GM12878 (cell line): ENCODE measurements around the gene KISS1. TPM values are rescaled to one million over a fixed set of nuclear protein-coding genes. Genes with fewer than 3 reads are reported as not detected.

Source experiments
- ATAC-seq: fragments of 200-7000 bp; cut with Tn5 transposase; 3 replicates; pipeline ENCODE4 v1.9.1; 2020; ENCODE audit warnings: mild to moderate bottlenecking, moderate library complexity
- BruUV-seq: library from RNA; stranded (reverse); fragments of 400-500 nt; replicated peaks from 2 replicates; lab custom pipeline; 2021; lab: Mats Ljungman, UMichigan
- CTCF ChIA-PET: fragments of 300-600 bp; sonication (Branson Sonifier 250); formaldehyde crosslinking; extraction: SDS; loops from one replicate; lab custom pipeline; 2021; ENCODE audit warnings: inconsistent platforms; lab: Yijun Ruan, JAX
- POLR2A ChIA-PET: fragments of 350-600 bp; formaldehyde crosslinking; extraction: SDS; loops from one replicate; lab custom pipeline; 2021; ENCODE audit warnings: inconsistent platforms; lab: Charles Lee
- RAD21 ChIA-PET: fragments of 300-600 bp; sonication (Branson Sonifier 250); formaldehyde crosslinking; loops from one replicate; lab custom pipeline; 2023; ENCODE audit warnings: antibody characterized with exemption; ENCODE audit not compliant: unreplicated experiment; lab: Charles Lee
- SMC1A ChIA-PET: fragments of 300-600 bp; sonication (Branson Sonifier 250); formaldehyde crosslinking; loops from one replicate; lab custom pipeline; 2023; ENCODE audit not compliant: unreplicated experiment, uncharacterized antibody; lab: Charles Lee
- DNase-seq: peaks from one replicate; pipeline ENCODE4 v3.0.0-alpha.2; 2011; ENCODE audit warnings: low read depth, low spot score
- FAIRE-seq: peaks from 3 replicates; lab custom pipeline; 2011; peaks lifted over from hg19 to GRCh38; lab: Jason Lieb, UNC
- H2AFZ ChIP-seq: 2 replicates; pipeline ENCODE4 v1.6.0; 2011; ENCODE audit warnings: low read depth, low read length, control low read depth; ENCODE audit not compliant: control insufficient read depth
- H3K27ac ChIP-seq: 2 replicates; pipeline ENCODE4 v1.5.1; 2011; ENCODE audit warnings: control low read depth; ENCODE audit not compliant: control insufficient read depth, insufficient read depth
- H3K27me3 ChIP-seq, 2 experiments: replicated peaks in 1 of 2; 2 replicates each; pipeline versions ENCODE4 v1.6.0 to v1.6.1; 2011; ENCODE audit warnings: low read length in 1 of 2; ENCODE audit not compliant: control insufficient read depth in 2 of 2, insufficient read depth in 2 of 2
- H3K36me3 ChIP-seq, 2 experiments: 2 replicates each; pipeline ENCODE4 v1.5.1; 2011; ENCODE audit warnings: low read length in 1 of 2; ENCODE audit not compliant: control insufficient read depth in 2 of 2, insufficient read depth in 2 of 2
- H3K4me1 ChIP-seq: 2 replicates; pipeline ENCODE4 v1.6.1; 2011; ENCODE audit warnings: mild to moderate bottlenecking, low read length, moderate library complexity, mixed read lengths; ENCODE audit not compliant: control insufficient read depth, insufficient read depth
- H3K4me2 ChIP-seq: 2 replicates; pipeline ENCODE4 v1.6.0; 2011; ENCODE audit warnings: control low read depth; ENCODE audit not compliant: control insufficient read depth, insufficient read depth
- H3K4me3 ChIP-seq: fragments of 200-600 bp; sonication (generic); 2 replicates; pipeline ENCODE4 v1.5.1; 2016
- H3K79me2 ChIP-seq: 2 replicates; pipeline ENCODE4 v1.6.0; 2011; ENCODE audit warnings: low read length; ENCODE audit not compliant: control insufficient read depth, insufficient read depth
- H3K9ac ChIP-seq: 2 replicates; pipeline ENCODE4 v1.8.0; 2011; ENCODE audit warnings: low read length, control low read depth, mixed read lengths; ENCODE audit not compliant: control insufficient read depth, insufficient read depth
- H3K9me3 ChIP-seq: replicated peaks from 3 replicates; pipeline ENCODE4 v1.5.1; 2011; ENCODE audit warnings: mild to moderate bottlenecking, low read length; ENCODE audit not compliant: control insufficient read depth, insufficient read depth
- H4K20me1 ChIP-seq: 2 replicates; pipeline ENCODE4 v1.6.0; 2011; ENCODE audit not compliant: control insufficient read depth, insufficient read depth
- ATF7 ChIP-seq: fragments of 450-650 bp; IDR thresholded peaks from 2 replicates; pipeline ENCODE4 v1.6.1; 2016; ENCODE audit warnings: low read depth, mild to moderate bottlenecking
- CEBPZ ChIP-seq: fragments of 150-350 bp; IDR thresholded peaks from 2 replicates; pipeline ENCODE4 v1.6.1; 2016; ENCODE audit warnings: low read depth, low read length
- ELK1 ChIP-seq: IDR thresholded peaks from 2 replicates; pipeline ENCODE4 v1.6.1; 2012; ENCODE audit warnings: low read depth, low read length, improper control_type of control experiment
- HDAC2 ChIP-seq: fragments of 200-600 bp; sonication (generic); IDR thresholded peaks from 2 replicates; pipeline ENCODE4 v1.6.1; 2017
- IKZF1 ChIP-seq: fragments of 450-650 bp; conservative IDR thresholded peaks from 2 replicates; pipeline ENCODE4 v1.6.1; 2017; ENCODE audit warnings: antibody characterized with exemption, mild to moderate bottlenecking
- JUNB ChIP-seq: IDR thresholded peaks from 2 replicates; pipeline ENCODE4 v1.6.1; 2016; ENCODE audit warnings: antibody characterized with exemption, mild to moderate bottlenecking
- LARP7 ChIP-seq: fragments of 450-650 bp; IDR thresholded peaks from 2 replicates; pipeline ENCODE4 v1.6.1; 2017; ENCODE audit warnings: mild to moderate bottlenecking
- PML ChIP-seq: IDR thresholded peaks from 2 replicates; pipeline ENCODE4 v1.6.1; 2012; ENCODE audit warnings: low read length, inconsistent platforms
- SRF ChIP-seq, 2 experiments: IDR thresholded peaks; 2 replicates each; pipeline ENCODE4 v1.6.1; 2011; ENCODE audit warnings: low read depth in 2 of 2, low read length in 2 of 2, mild to moderate bottlenecking in 1 of 2, moderate library complexity in 1 of 2
- YBX1 ChIP-seq: fragments of 450-650 bp; IDR thresholded peaks from 2 replicates; pipeline ENCODE4 v1.6.1; 2016; ENCODE audit warnings: antibody characterized with exemption
- YY1 ChIP-seq: IDR thresholded peaks from 2 replicates; pipeline ENCODE4 v1.6.1; 2011; ENCODE audit warnings: low read depth, mild to moderate bottlenecking, low read length
- ZNF217 ChIP-seq: fragments of 450-650 bp; IDR thresholded peaks from 2 replicates; pipeline ENCODE4 v1.6.1; 2017; ENCODE audit warnings: antibody characterized with exemption, mild to moderate bottlenecking
- WGBS: methylation state at CpG from one replicate; pipeline ENCODE4 v1.1.6; 2016; ENCODE audit warnings: low lambda C conversion rate; ENCODE audit not compliant: insufficient replicate concordance, insufficient coverage; ENCODE audit errors: missing lambda C conversion rate; 5-methylcytosine and 5-hydroxymethylcytosine counted together
- in situ Hi-C: fragments of 300-500 bp; cut with MboI; formaldehyde crosslinking; loops from 9 replicates; pipeline ENCODE4 v1.14.3; 2018; ENCODE audit warnings: mixed read lengths
- intact Hi-C: fragments of 100-400 bp; cut with micrococcal nuclease; formaldehyde crosslinking; loops from one replicate; pipeline ENCODE4 v1.14.2; 2022; ENCODE audit not compliant: unreplicated experiment
- polyA plus RNA-seq, 11 experiments: library from polyadenylated mRNA; depleted of rRNA in 4 of 11; unstranded in 6 of 11; stranded (reverse) in 5 of 11; fragments of >200 nt; fragmentation: Nextera tagmentation in 4 of 11; fragmentation: Illumina TruSeq in 1 of 11; extraction: Ambion mirVana in 4 of 11; extraction: Trizol in 1 of 11; gene quantifications; 1 replicate in 1 of 11; 2 replicates in 10 of 11; pipeline versions ENCODE4 v1.2.1 to v1.2.3, GENCODE V29; 2011 to 2016; ENCODE audit warnings: inconsistent platforms in 2 of 11, missing spikeins in 2 of 11, low read depth in 1 of 11
- total RNA-seq, 4 experiments: library from RNA; depleted of rRNA in 3 of 4; stranded (reverse); fragments of >200 nt in 3 of 4; fragmentation: Illumina TruSeq in 1 of 4; extraction: Trizol in 1 of 4; gene quantifications; 2 replicates each; pipeline versions ENCODE4 v1.2.1 to v1.2.3, GENCODE V29; 2013 to 2021

The KISS1 gene
- total and polyA plus RNA-seq, 10 of the 15 experiments (the other 5 are each of a cell fraction or from before 2014, with no cell fraction given) = not detected

DNA sequence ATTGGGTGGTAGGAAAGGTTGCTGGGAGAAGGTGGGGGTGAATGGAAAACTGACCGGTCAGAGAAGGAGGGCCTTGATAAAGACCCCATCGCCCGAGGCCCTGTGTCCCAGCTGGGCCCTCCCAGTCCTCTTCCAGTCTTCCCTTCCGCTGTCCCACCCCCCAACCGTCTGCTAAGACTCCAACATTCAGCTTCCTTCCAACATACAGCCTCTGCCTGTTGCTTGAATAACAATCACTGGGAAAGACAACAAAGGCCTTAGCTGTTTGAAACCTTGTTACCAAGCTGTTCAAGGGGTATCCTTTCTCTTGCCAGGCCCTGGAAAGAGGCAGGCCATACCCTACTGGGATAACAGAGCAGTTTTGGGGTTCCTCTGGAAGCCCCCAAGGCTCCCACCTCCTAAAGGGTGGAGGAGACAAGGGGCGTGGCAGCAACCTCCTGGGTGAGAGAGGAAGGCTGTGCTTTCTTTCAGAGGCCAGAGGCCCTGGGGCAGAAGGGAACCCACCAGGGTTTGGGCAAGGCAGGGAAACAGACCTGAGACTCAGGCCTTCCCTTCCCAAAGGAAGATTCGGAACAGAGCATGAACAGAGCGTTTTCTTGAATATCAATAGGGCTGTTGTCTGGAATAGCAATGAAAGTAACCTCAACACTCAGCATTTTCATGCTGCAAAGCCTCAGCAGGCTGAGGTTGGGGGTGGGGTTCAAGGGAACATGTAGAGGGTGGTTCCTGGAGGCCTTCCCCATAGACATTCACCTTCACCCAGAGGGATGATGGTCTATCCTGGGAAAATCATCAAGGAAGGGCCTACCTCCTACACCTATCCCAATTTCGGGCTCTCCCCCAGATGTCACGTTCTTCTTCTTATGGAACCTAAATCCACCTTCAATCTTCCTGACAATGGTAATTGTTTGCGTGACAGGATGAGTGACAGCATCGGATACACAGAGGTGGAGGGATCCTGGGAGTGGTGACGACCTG is 48.6 kb downstream of the KISS1 start:
- BruUV-seq = no TSS peak
- SMC1A ChIA-PET = interaction anchor here (1.1 kb wide), 1 partner anchor 20 kb away, joined by 3 read pairs; no protein-coding TSS in a partner anchor
- Histone ChIP-seq H3K4me3 (no peak overlapping the region), H3K4me2 (no peak overlapping the region), H3K9ac (no peak overlapping the region), H3K79me2 (no peaks in the 10 kb centered on the region), H4K20me1 (no peaks in the 10 kb centered on the region), H3K36me3 (no peaks in the 10 kb centered on the region), H2AFZ (no peak overlapping the region), H3K9me3 (no peaks in the 10 kb centered on the region), H3K27ac (no peak overlapping the region), H3K27me3 (peaks cover 5 to 7% of the 10 kb centered on the region in 2 experiments; a peak in 3 of 4 replicates)
- no peak for DNase-seq
- WGBS = 17% methylated on average over 12 of the region's 13 CpGs
- CTCF ChIA-PET = interaction anchor here (0.8 to 1.3 kb wide), 2 partner anchors 10 to 293 kb away, joined by 3 to 4 read pairs; no protein-coding TSS in a partner anchor
- RAD21 ChIA-PET = interaction anchor here (0.6 kb wide), 1 partner anchor 287 kb away, joined by 3 read pairs; no protein-coding TSS in a partner anchor
- in situ Hi-C loops = no loop called here
- POLR2A ChIA-PET = no interaction called here
- no peak for ATAC-seq
- TF ChIP-seq SRF (IDR thresholded peaks at IDR 0.05; ENCODE audit: low read depth in 2 of 2, low read length in 2 of 2) = no peak
- no peak for TF ChIP-seq ZNF217
- TF ChIP-seq IKZF1 = no peak
- TF ChIP-seq YY1 = no peak
- TF ChIP-seq HDAC2 = no peak
- no peak for TF ChIP-seq JUNB
- TF ChIP-seq, all 136 proteins: peak for 0
- no peak for FAIRE-seq
- no peaks in the 10 kb centered on the region for H3K4me1 ChIP-seq
- intact Hi-C loops = no loop called here

GRCh38 chr1:204146965-204147364 is 49.3 kb downstream of the KISS1 start:
- no peaks in the 10 kb centered on the region for H3K36me3 ChIP-seq
- SMC1A ChIA-PET = no interaction called here
- H3K27ac ChIP-seq = no peak overlapping the region
- no peak overlapping the region for H3K9ac ChIP-seq
- in situ Hi-C loops = no loop called here
- CTCF ChIA-PET = interaction anchor here (0.8 kb wide), 1 partner anchor 292 kb away, joined by 3 read pairs; no protein-coding TSS in a partner anchor
- TF ChIP-seq CEBPZ (no peak), PML (no peak), ATF7 (no peak), ELK1 (no peak), LARP7 (no peak), YBX1 (no peak)
- intact Hi-C loops = no loop called here
- no peaks in the 10 kb centered on the region for H3K79me2 ChIP-seq
- H3K9me3 ChIP-seq = no peaks in the 10 kb centered on the region
- H2AFZ ChIP-seq = no peak overlapping the region
- POLR2A ChIA-PET = no interaction called here
- FAIRE-seq (no peak), DNase-seq (no peak), ATAC-seq (no peak)
- RAD21 ChIA-PET = no interaction called here
- H3K4me3 ChIP-seq = no peak overlapping the region
- BruUV-seq = no TSS peak
- H4K20me1 ChIP-seq = no peaks in the 10 kb centered on the region
- no peak overlapping the region for H3K4me2 ChIP-seq
- no peaks in the 10 kb centered on the region for H3K4me1 ChIP-seq
- peaks cover 6 to 7% of the 10 kb centered on the region in 2 experiments; a peak in 3 of 4 replicates for H3K27me3 ChIP-seq
- 39% methylated on average over 5 of the region's 7 CpGs for WGBS
